ENCODE measurements around the gene TIMM17A.

The TIMM17A gene

DNA sequence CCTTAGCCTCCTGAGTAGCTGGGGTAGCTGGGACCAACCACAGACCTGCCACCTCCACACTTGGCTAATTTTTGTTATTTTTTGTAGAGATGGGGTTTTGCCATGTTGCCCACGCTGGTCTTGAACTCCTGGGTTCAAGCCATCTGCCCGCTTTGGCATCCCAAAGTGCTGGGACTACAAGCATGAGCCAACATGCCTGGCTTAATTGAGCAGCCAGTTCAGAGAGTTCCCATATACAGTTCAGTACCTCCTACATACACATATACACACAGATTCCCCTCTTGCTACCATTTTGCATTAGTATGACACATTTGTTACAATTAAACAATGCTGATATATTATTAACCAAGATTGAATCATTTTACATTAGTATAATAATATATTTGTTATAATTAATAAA lies 30.1 kb downstream of the TIMM17A start:
- no peak for DNase-seq

- DNase-seq: no peak
Observed at GRCh38 chr1:201988601-201989000, 33.3 kb downstream of the TIMM17A start.

DNA sequence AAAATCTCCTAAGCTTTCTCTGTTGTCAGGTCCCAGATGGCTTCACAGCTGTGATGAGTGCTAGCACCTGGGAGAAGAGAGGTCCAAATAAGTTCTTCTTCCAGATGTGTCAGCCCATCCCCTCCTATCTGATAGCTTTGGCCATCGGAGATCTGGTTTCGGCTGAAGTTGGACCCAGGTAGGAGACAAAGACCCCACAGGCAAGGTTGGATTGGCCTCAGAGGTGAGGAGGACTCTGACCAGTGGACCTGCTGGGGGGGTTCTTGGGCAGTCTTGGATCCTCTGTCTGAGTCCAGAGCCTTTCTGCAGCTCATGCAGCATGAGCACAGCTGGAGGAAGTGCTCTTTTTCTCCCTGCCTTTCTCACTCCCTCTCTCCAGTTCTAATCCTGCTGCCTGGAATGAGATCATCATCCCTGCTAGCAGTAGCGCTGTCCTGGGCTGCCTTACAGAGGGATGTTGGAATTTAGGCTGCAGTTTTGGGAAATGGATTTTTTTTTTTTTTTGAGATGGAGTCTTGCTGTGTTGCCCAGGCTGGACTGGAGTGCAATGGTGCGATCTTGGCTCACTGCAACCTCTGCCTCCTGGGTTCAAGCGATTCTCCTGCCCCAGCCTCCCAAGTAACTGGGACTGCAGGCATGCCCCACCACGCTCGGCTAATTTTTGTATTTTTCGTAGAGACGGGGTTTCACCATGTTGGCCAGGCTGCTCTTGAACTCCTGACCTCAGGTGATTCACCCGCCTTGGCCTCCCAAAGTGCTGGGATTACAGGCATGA lies 34.2 kb downstream of the TIMM17A start:
- DNase-seq: no peak

DNA sequence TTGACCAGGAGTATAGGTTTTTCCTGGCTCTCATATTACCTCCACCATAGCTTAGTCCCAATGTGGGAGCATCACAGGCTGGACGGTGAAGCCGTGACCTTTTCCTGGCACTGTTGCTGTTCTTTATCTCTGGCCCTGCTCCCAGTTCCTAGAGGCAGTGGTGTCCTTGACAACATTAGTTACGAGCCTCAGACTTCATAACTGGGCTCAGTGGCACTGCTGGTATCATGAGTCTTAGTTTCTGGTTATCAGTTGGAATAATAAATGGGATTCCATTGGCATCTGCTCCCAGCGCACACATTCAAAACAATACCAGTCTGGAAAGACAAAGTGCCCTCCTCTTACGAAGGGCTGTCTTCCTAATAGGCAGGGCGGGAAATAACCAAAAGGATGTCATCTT lies 35.1 kb downstream of the TIMM17A start:
- no peak for DNase-seq

- DNase-seq: peak; percentile 6
Observed at GRCh38 chr1:201999625-202000238, 44.4 kb downstream of the TIMM17A start.

DNA sequence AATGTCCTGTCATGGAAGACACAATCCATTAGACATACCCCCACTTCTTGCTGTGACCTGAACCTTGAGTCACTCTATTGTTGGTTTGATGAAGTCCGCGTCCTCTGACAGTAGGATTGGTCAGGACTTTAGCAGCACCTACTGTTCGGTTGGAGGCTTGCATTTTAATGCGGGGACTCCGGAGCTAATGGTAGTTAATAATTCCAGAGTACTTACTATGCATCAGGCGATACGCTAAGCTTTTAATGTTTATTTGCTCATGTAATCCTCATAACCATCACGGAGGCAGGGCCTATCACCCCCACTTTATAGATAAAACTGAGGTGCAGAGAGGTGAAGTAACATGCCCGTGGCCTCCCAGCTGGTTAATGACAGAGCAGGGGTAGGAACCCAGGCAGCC lies 47.2 kb downstream of the TIMM17A start:
- DNase-seq: no peak

DNA sequence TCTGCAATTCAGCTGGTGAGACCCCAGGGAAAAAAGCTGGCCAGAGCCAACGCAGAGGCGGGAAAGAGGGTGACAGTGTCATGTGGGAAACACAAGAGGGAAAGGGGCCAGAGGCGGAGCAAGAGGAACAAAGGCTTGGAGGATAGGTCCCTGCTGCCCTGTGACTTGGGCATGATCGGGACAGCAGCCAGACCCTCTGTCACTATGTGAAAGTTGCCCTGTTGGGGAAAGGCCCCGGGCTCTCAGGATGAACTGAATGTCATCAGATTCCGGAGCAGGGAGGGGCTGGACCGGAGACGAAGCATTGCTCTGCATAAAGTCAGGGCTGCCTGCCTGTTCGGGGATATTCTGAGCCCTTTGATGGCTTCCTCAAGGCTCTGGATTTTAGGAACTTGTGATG lies 49.4 kb downstream of the TIMM17A start:
- no peak for DNase-seq

- DNase-seq: no peak
Observed at GRCh38 chr1:202005958-202006357, 50.7 kb downstream of the TIMM17A start.

- no peak for DNase-seq
Observed at GRCh38 chr1:202007304-202007703, 52.0 kb downstream of the TIMM17A start.

GRCh38 chr1:202007805-202008489 lies 52.6 kb downstream of the TIMM17A start:
- no peak for DNase-seq

DNA sequence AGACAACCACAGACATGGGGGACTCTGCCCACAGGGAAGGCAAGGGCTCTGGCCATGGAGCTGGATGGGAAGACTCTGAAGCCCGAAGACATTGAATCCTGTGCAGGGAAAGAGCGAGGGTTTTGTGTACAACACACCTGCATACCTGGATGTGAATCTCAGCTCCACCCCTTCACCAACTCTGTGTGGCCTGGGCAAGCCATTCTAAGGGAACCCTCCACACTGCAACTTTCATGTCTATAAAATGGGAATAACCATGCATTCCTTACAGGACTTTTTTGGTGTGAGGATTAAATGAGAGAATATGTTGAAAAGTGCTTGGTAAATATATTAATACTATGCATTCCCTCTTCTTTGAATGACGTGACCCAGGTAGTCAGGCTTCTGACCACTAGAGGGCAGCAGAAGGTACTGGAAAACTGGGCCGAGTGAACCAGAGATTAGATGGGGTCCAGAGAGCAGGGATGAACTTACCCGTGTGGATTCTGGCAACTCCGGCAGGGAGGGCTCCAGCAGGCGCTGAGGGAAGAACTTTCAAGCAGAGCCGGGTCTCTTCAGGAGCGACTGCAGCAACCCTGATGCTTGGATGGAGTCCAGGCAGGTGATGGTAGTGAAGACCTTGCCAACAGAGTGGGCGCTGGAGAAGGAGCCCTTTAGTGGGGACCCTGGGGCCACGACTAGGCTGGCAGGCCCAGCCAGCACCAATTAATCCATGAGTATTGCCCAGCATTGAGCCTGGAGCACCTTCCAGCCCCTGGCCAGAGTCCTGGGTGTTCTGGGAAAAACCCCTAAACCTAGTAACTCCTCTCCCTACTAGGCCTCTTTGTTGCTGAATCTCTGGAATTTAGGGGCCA lies 54.2 kb downstream of the TIMM17A start:
- peak; percentile 49 for DNase-seq

DNA sequence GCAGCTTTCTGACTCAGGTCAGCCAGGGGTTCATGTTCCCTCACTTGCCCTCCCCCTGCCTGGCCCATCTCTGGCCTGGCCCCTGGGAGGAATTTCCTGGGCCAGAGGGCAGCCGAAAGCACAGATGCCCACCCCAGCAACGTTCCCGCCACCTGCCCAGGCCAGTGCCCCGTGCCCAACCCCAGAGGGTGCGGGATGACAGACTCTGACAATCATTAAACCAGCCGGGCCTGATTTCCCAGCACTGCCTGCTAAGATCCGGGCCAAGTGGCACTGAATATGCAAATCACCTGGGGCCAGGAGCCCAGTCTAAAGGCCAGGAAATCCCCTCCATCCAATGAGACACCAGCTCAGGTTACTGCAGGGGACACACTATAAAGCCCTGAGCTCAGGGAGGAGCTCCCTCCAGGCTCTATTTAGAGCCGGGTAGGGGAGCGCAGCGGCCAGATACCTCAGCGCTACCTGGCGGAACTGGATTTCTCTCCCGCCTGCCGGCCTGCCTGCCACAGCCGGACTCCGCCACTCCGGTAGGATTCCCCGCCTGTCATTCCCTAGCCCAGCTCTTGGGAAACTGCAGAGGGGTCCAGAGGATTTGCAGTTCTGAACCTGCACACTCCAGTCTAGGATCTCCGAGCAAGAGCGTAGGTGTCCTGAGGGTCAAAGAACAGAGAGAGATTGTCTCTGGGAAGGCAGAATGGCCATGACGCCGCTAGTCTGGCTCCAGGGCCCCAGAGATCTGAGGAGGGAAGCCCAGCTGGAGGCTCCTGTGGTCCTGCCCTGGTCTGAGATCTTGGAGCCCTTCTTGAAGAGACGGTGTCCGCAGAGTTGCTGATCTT lies 55.1 kb downstream of the TIMM17A start, which contains the start of gene ELF3:
ELF3 (plus strand) TSS at position 408 of the 836 bp plus-strand sequence. CDS start 550 bp downstream, outside the sequence.
- DNase-seq: no peak

GRCh38 chr1:202011994-202012393 lies 56.7 kb downstream of the TIMM17A start:
- DNase-seq: no peak

GRCh38 chr1:202012544-202013478 lies 57.5 kb downstream of the TIMM17A start:
- DNase-seq: no peak

DNA sequence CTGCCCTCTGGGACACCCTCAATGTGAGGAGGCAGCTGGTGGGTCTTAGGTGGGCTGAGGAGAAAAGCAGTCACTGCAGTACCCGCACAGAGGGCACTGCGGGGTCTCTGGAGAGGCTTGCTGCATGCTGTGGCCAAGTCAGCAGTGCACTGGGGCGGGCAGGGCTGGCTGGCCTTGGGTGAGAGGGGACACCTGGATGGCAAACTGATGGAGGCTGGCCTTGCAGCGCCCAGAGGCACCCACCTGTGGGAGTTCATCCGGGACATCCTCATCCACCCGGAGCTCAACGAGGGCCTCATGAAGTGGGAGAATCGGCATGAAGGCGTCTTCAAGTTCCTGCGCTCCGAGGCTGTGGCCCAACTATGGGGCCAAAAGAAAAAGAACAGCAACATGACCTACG lies 58.3 kb downstream of the TIMM17A start:
- no peak for DNase-seq

GRCh38 chr1:202014060-202014459 lies 58.8 kb downstream of the TIMM17A start:
- no peak for DNase-seq

GRCh38 chr1:202014915-202015661 lies 59.8 kb downstream of the TIMM17A start:
- DNase-seq: no peak

DNA sequence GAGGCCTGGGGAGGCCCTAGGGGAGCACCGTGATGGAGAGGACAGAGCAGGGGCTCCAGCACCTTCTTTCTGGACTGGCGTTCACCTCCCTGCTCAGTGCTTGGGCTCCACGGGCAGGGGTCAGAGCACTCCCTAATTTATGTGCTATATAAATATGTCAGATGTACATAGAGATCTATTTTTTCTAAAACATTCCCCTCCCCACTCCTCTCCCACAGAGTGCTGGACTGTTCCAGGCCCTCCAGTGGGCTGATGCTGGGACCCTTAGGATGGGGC lies 60.3 kb downstream of the TIMM17A start:
- DNase-seq: no peak

DNA sequence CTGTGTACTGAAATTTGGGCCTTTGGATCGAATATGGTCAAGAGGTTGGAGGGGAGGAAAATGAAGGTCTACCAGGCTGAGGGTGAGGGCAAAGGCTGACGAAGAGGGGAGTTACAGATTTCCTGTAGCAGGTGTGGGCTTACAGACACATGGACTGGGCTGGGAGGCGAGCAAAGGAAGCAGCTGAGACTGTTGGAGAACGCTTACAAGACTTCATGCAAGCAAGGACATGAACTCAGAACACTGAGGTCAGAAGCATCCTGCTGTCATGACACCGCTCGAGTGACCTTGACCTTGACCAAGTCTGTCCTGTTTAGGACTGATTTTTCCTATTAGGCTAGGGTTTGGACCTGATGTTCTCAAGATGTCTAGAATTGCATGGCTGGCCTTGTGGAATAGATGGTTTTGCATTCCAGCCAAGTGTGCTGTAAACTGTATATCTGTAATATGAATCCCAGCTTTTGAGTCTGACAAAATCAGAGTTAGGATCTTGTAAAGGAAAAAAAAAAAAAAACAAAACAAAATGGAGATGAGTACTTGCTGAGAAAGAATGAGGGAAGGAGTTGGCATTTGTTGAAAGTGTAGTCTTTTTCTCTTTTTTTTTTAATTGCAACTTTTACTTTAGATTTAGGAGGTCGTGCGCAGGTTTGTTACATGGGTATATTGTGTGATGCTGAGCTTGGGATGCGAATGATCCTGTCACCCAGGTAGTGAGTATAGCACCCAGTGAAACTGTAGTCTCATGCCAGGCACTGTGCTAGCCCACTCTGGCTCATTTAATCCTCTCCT lies 60.9 kb downstream of the TIMM17A start:
- no peak for DNase-seq
